Activated CD8-positive, alpha-beta memory T cell treated with anti-CD3 and anti-CD28 coated beads, Interleukin-2, amount 50 U/mL, for 24 hours (primary cell): ENCODE results near the gene MICAL3.

Experiments used
- DNase-seq: peaks from one replicate; pipeline ENCODE4 v3.0.0-alpha.2; 2020; ENCODE audit errors: extremely low read depth

Gene MICAL3

DNA sequence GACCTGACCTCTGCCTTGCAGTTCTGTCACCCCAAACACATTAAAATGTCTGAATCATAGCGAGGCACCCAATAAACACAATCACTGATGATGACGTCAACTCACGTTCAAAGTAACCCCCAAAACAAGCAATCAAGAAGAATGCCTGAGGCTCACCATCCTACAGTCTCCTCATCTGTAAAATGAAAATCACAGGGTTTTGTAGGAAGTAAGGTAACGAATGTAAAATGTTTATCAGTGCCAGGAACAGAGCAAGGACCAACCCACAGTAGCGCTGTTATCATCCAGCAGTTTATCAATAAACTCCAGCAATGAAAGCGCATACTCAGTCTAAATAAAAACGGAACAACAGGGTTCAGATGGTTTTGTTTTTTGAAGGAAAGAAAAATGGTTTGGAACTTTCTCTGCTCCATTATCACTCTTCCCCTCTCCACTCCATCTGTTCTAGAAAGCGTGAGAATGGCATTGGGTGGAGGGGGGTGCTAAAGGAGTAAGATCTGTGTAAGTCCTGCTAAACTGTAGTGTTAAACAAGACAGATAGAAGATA, 110.5 kb downstream of the MICAL3 start:
- no peak for DNase-seq

DNA sequence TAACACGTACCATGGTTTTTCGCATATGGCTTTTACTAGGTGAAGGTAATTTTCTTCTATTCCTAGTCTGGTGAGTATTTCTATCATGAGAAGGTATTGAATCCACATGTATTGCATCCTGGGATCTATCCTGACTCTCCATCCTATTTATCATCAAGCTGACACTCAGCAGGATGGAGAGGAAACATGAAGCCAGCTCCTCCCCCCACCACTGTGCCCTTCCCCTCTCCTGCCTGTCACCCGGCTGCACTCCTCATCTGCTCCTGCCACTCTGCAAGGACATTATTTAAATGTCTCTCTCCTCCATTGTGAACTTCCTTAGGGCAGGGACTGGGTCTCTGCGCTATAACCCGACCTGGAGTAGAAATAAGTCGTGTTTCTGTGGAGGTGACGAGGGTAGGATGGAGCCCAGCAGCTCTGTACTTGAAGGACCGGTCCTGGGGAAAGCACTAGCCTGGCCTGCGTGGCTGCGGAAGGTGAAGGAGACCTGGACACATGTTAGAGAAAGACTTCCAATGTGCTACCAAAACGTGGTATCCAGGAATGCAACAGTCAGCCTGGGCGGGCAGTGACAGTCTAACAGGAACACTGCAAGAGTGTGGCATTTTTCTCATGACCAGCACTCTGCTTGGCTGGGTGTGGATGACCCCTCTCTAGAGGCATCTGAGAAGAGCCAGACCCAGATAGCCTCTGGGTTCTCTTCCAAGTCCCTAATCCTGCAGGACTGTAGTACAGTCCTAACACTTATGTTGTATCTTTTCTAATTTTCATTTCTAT, 111.2 kb downstream of the MICAL3 start:
- DNase-seq = no peak

DNA sequence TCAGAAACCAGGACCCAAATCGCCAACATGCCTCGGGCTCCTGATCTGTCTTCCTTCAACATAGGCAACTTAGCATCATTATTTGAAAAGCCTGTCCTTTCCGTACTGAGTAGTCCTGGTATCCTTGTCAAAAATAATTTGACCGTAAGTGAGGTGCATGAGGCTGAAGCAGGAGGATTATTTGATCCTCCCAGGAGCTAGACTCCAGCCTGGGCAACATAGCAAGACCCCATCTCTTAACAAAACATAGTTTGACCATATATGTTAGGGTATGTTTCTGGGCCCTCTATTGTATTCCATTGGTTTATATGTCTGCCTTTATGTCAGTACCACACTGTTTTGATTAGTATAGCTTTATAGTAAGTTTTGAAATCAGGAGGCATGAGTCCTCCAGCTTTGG, 112.5 kb downstream of the MICAL3 start:
- DNase-seq = no peak

GRCh38 chr22:17911312-17911705, 113.1 kb downstream of the MICAL3 start:
- DNase-seq = no peak

- no peak for DNase-seq
These were observed 113.6 kb downstream of the MICAL3 start for GRCh38 chr22:17910561-17911311.

GRCh38 chr22:17907748-17908051, 116.7 kb downstream of the MICAL3 start:
- no peak for DNase-seq

GRCh38 chr22:17906978-17907747, 117.2 kb downstream of the MICAL3 start:
- DNase-seq = no peak

DNA sequence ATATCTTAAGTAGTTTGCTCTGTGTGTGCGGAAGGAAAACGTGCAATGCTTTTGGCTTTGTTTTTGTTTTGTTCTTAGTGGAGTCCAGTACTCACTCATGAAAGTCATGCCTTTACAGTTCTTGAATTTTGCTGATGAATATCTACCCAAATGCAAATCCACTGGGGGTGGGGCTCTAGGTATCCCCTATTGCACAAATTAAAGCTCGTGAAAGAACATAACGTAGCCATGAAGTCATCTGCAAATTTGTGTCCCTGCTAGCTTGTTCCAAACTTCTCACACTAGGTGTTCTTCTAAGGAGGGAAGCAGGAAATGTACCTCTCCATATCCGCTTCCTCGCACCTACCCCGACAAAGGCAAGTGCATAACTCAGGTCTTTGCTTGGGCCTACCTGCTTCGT, 118.9 kb downstream of the MICAL3 start:
- DNase-seq = no peak

- DNase-seq = no peak
These were observed 120.6 kb downstream of the MICAL3 start for GRCh38 chr22:17903564-17904295.

GRCh38 chr22:17902960-17903359, 121.4 kb downstream of the MICAL3 start:
- DNase-seq = no peak

DNA sequence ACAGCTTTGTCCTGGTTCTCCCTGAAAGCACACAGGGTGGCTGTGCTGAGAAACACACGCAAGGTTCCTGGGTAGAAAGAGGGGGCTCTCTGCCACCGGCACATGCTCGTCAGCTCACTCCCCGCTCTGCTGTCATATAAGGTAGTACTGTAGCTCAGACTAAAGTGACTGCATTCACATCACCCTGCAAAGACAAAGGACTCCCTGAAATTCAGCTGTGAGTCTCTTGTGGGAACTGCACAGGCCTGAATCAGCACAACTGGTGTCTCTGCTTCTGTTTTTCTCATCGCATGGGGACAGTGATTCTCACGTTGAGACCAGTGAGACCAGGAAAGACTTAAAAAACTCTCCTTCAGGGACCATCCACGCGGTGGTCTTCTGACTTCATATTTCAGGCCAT, 126.0 kb downstream of the MICAL3 start:
- DNase-seq = no peak

GRCh38 chr22:17897858-17898257, 126.5 kb downstream of the MICAL3 start:
- DNase-seq = no peak

DNA sequence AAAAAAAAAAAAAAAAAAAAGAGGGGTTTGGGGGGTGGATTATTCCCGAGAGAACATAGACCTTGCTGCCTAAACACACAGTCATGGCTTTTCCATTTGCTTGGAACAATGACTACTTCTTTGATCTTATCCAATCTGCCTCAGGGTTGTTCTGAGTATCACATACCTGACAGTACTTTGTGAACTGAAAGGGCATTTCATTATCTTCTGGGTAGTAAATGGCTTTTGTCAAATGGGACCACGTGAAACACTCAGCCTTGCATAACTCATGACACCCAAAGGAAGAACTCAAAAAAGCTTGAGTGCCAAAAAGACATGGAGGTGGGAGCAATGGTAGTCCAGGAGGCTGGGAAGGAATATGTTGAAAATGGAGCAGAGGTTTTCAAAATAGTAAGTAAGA, 126.9 kb downstream of the MICAL3 start:
- DNase-seq = no peak

DNA sequence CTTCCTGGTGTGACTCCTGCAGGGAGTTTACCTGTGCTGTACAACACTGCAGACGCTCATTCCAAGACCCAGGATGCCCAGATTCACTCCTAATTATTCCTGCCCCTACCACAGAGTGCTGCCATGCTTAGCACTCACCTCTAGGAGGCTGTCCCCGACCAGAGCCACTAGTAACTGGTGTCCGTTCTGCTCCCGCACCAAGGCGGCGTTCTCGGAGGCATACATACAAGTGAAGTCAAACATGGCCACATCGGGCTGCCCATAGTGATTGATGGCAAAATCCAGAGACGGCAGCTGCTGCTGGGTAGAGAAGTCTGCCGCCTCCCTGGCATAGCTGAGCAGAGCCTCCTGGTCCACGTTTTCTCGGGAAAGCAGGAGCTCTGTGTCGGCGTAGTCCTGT, 127.8 kb downstream of the MICAL3 start:
- no peak for DNase-seq

- DNase-seq = no peak
These were observed 130.3 kb downstream of the MICAL3 start for GRCh38 chr22:17893900-17894535.

DNA sequence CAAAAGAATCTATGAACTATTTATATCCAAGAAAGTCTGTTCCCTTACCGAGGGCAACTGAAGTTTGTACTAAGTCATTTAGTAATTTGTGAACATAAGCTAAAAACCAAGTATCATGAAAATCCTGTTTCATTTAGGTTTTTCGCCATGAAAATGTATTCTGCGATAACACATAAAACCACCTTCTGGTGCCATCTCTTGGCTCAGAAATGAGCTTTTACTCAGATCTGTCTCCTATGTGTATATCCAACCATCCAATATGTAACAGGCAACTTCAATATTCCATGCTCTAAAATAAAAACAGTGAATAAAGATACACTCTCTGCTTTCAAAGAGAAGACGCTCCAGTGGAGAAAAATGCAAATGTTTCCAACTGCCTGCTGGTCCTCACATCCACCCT, 132.0 kb downstream of the MICAL3 start:
- DNase-seq = no peak

- no peak for DNase-seq
These were observed 132.7 kb downstream of the MICAL3 start for GRCh38 chr22:17891481-17892167.

DNA sequence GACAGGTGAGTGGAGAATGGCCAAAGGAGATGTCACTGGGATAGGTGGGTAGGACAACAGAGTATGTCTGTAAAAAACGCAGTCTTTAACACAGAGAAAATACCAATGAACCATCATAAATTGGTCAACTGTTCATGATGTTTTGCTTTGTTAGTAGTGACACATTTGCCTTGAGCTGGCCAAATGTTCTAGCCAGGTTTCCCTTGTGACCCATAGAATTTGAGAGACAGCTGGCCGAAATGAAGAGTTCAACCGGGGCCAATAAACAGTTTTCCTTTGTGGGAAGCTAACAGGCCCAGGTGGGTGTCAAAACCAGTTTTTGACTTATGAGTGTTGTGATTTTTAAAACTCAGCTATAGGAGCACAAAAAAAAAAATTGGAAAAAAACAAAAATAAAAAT, 133.5 kb downstream of the MICAL3 start:
- no peak for DNase-seq

GRCh38 chr22:17890245-17890671, 134.1 kb downstream of the MICAL3 start:
- DNase-seq = no peak

DNA sequence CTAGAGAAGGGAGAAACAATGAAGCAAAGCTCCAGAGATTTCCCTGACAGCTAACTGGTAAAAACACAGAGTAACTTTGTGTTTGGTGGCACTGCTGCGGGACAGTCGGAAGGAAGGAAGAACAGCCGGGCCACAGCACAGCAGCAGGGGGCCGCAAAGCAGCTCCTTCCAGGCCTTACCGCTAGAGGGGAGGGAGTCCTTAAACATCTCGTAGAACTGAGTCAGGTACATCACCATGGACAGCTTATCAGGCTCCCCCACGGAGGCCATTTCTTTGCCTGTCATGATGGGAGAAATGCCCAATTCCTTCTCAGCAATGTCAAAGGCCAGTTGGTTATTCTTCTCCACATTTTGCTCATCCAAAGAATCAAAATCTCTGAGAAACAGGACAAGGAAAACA, 135.5 kb downstream of the MICAL3 start:
- no peak for DNase-seq

DNA sequence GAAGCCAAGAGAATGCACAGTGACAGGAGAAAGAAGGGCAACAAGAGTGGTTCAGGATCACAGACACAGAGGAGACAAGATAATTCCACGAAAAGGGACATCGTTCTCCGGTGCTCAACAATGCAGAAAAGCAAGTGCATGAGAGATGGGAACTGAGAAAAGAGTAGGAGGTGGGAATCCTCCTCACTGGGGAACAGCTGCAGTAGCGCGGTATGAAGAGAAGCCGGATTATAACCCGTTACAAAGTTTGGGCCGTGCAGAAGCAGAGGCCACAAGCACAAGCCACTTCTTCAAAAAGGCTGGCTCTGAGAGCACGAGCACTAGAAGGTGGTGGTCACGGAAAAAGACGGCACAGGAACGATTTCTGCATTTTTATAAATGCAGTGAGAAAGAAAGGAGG, 135.9 kb downstream of the MICAL3 start:
- DNase-seq = no peak
